Activated CD8-positive, alpha-beta memory T cell treated with anti-CD3 and anti-CD28 coated beads, Interleukin-2, amount 10 ng/mL, durations not matched to agents 7 days and 5 days (primary cell): ENCODE data around the gene SLC25A17. TPM values are rescaled to one million over a fixed set of nuclear protein-coding genes. Genes with fewer than 3 reads are reported as not detected.
"Not testable (repeated sequence)": the region's sequence is repeated elsewhere in the genome, so short reads cannot be mapped to it uniquely, and the experiment has no call there.

Source experiments
- ATAC-seq: fragments of 150-1000 bp; cut with Tn5 transposase; one replicate; pipeline ENCODE4 v1.10.0; 2021; ENCODE audit warnings: moderate library complexity
- CTCF ChIA-PET: fragments of 350-600 bp; sonication (Branson Sonifier 250); formaldehyde crosslinking; loops from one replicate; lab custom pipeline; 2021; ENCODE audit warnings: antibody characterized with exemption; lab: Charles Lee
- DNase-seq: peaks from one replicate; pipeline ENCODE4 v3.0.0-alpha.2; 2020
- H3K27ac Mint-ChIP-seq: one replicate; pipeline ENCODE4 v1.8.0; 2021; ENCODE audit warnings: mild to moderate bottlenecking, mixed read lengths
- H3K27me3 Mint-ChIP-seq: one replicate; pipeline ENCODE4 v1.8.0; 2021; ENCODE audit warnings: mixed read lengths
- H3K36me3 Mint-ChIP-seq: one replicate; pipeline ENCODE4 v1.8.0; 2021; ENCODE audit warnings: mild to moderate bottlenecking, mixed read lengths
- H3K4me1 Mint-ChIP-seq: one replicate; pipeline ENCODE4 v1.8.0; 2021; ENCODE audit warnings: mixed read lengths
- H3K4me3 Mint-ChIP-seq: one replicate; pipeline ENCODE4 v1.8.0; 2021; ENCODE audit warnings: mild to moderate bottlenecking, moderate library complexity, mixed read lengths
- H3K9me3 Mint-ChIP-seq: one replicate; pipeline ENCODE4 v1.8.0; 2022; ENCODE audit warnings: low read depth, mixed read lengths
- microRNA-seq: library from miRNA; unstranded; fragments of <30 nt; microRNA quantifications from one replicate; pipeline ENCODE4 v1.2.0, GENCODE V29; 2022
- total RNA-seq, 2 experiments: library from RNA; stranded (reverse); gene quantifications; one replicate each; pipeline ENCODE4 v1.2.3, GENCODE V29; 2021

Gene SLC25A17
- total RNA-seq, 2 experiments from 2014 or later: 19.0 to 24.5 TPM

DNA sequence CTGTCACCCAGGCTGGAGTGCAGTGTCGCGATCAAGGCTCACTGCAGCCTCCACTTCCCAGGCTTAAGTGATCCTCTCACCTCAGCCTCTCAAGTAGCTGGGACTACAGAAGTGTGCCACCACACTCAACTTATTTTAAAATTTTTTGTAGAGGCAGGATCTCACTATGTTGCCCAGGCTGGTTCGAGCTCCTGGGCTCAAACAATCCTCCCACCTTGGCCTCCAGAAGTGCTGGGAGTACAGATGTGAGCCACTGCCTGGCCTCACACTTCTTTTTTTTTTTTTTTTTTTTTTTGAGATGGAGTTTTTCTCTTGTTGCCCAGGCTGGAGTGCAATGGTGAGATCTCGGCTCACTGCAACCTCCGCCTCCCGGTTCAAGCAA is 99.0 kb downstream of the SLC25A17 start:
- CTCF ChIA-PET: interaction anchor here (0.7 kb wide), 1 partner anchor 33 kb away, joined by 3 read pairs; no protein-coding TSS in a partner anchor
- H3K4me3 Mint-ChIP-seq, H3K27me3 Mint-ChIP-seq, H3K36me3 Mint-ChIP-seq, H3K9me3 Mint-ChIP-seq, H3K27ac Mint-ChIP-seq, DNase-seq, ATAC-seq: not testable (repeated sequence)
- H3K4me1 Mint-ChIP-seq: peaks cover 15% of the 10 kb centered on the region

Small RNA genes lying within 50 kb of the gene (microRNA-seq; reads per million reads assigned to microRNA genes)
- 2.6 reads per million for gene MIR4766

Other genes with a start within 250 kb of the SLC25A17 start
- 10 to 100 TPM; 59.4 to 74.0 TPM for gene MRTFA, start 182.6 kb downstream of the SLC25A17 start, total RNA-seq
- not detected for gene MCHR1, start 139.9 kb downstream of the SLC25A17 start, total RNA-seq
- 100 to 1,000 TPM; 120 to 150 TPM for gene ST13, start 37.3 kb upstream of the SLC25A17 start, total RNA-seq
- 10 to 100 TPM; 11.2 to 12.5 TPM for gene XPNPEP3, start 37.8 kb upstream of the SLC25A17 start, total RNA-seq
- gene DNAJB7, start 42.8 kb upstream of the SLC25A17 start, total RNA-seq: not detected
- 10 to 100 TPM; 76.9 to 82.8 TPM for gene RBX1, start 132.0 kb upstream of the SLC25A17 start, total RNA-seq